ENCODE data around the gene OR6P1. TPM values are rescaled to one million over a fixed set of nuclear protein-coding genes. Genes with fewer than 3 reads are reported as not detected.

OR6P1 gene
- total RNA-seq, 3 donors from 2014 or later (not counting 1 experiment from before 2014, with no cell fraction given) = not detected

GRCh38 chr1:158564608-158565007 lies 5.8 kb downstream of the OR6P1 start:
- TF ChIP-seq CTCF (IDR thresholded peaks at IDR 0.05) = no peak

DNA sequence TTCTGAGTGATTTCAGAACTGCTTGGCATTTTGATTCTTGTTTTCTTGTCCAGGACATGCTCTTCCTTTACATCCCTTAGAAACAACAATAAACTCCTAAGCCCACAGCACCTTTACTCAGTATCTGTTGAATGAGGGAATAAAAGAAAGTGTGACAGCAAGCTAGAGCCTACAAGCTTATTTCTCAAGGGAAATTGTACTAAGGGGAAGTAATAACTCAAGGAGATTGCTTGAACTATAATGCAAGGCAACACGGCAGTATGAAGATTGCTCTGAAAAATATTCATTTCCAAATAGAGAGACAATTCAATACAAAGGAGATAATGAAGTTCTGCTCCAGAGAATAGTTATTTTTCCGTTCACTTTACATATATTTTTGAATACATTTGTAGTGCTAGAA lies 6.5 kb downstream of the OR6P1 start:
- no CpG with 5 or more reads among the region's 2 CpGs for WGBS (ENCODE audit: insufficient coverage)
- Mint-ChIP-seq H3K27ac (no peak overlapping the region), H3K27me3 (ENCODE audit: low read depth in 2 of 2) (peaks cover 26 to 57% of the 10 kb centered on the region in 2 donors), H3K9me3 (no peaks in the 10 kb centered on the region), H3K4me1 (no peaks in the 10 kb centered on the region), H3K36me3 (no peaks in the 10 kb centered on the region), H3K4me3 (no peak overlapping the region)
- Histone ChIP-seq H3K36me3 (ENCODE audit: control insufficient read depth, insufficient read depth, low read length) (no peaks in the 10 kb centered on the region), H3K4me1 (ENCODE audit: control insufficient read depth, insufficient read depth, low read length) (no peaks in the 10 kb centered on the region), H3K4me3 (ENCODE audit: low read length) (no peak overlapping the region), H3K27ac (ENCODE audit: low read length) (no peak overlapping the region), H3K9me3 (ENCODE audit: control insufficient read depth, insufficient read depth, low read length) (no peaks in the 10 kb centered on the region), H3K27me3 (ENCODE audit: control insufficient read depth, insufficient read depth, low read length) (peaks cover 2% of the 10 kb centered on the region)
- no peak for DNase-seq
- intact Hi-C loops (cut with micrococcal nuclease) = no loop called here
- no peak for TF ChIP-seq CTCF (IDR thresholded peaks at IDR 0.05)
- no peak for ATAC-seq

More at GRCh38 chr1:158564608-158565007, 5.8 kb downstream of the OR6P1 start:
- 70% methylated on average over 2 of the region's 2 CpGs for WGBS (ENCODE audit: insufficient coverage)
- Histone ChIP-seq H3K27ac (ENCODE audit: low read length) (no peak overlapping the region), H3K9me3 (ENCODE audit: control insufficient read depth, insufficient read depth, low read length) (no peaks in the 10 kb centered on the region), H3K27me3 (ENCODE audit: control insufficient read depth, insufficient read depth, low read length) (peaks cover 2% of the 10 kb centered on the region), H3K4me3 (ENCODE audit: low read length) (no peak overlapping the region), H3K36me3 (ENCODE audit: control insufficient read depth, insufficient read depth, low read length) (no peaks in the 10 kb centered on the region), H3K4me1 (ENCODE audit: control insufficient read depth, insufficient read depth, low read length) (no peaks in the 10 kb centered on the region)
- Mint-ChIP-seq H3K27me3 (ENCODE audit: low read depth in 2 of 2) (peaks cover 26 to 50% of the 10 kb centered on the region in 2 donors), H3K9me3 (no peaks in the 10 kb centered on the region), H3K4me1 (no peaks in the 10 kb centered on the region), H3K4me3 (no peak overlapping the region), H3K36me3 (no peaks in the 10 kb centered on the region), H3K27ac (no peak overlapping the region)
- ATAC-seq = no peak
- DNase-seq = no peak
- intact Hi-C loops (cut with micrococcal nuclease) = no loop called here

GRCh38 chr1:158559696-158560095 lies 10.7 kb downstream of the OR6P1 start:
- DNase-seq (no peak), ATAC-seq (no peak)
- no peaks in the 10 kb centered on the region for H3K36me3 ChIP-seq (ENCODE audit: control insufficient read depth, insufficient read depth, low read length)
- no peak overlapping the region for H3K4me3 ChIP-seq (ENCODE audit: low read length)
- 100% methylated on average over 1 of the region's 1 CpG for WGBS (ENCODE audit: insufficient coverage)
- no peaks in the 10 kb centered on the region for H3K9me3 ChIP-seq (ENCODE audit: control insufficient read depth, insufficient read depth, low read length)
- Mint-ChIP-seq H3K27me3 (ENCODE audit: low read depth in 2 of 2) (peaks cover 18 to 39% of the 10 kb centered on the region in 2 donors), H3K4me1 (no peaks in the 10 kb centered on the region), H3K27ac (no peak overlapping the region), H3K9me3 (no peaks in the 10 kb centered on the region), H3K4me3 (no peak overlapping the region), H3K36me3 (no peaks in the 10 kb centered on the region)
- peaks cover 2% of the 10 kb centered on the region for H3K27me3 ChIP-seq (ENCODE audit: control insufficient read depth, insufficient read depth, low read length)
- no peak for TF ChIP-seq CTCF (IDR thresholded peaks at IDR 0.05)
- no peak overlapping the region for H3K27ac ChIP-seq (ENCODE audit: low read length)
- no peaks in the 10 kb centered on the region for H3K4me1 ChIP-seq (ENCODE audit: control insufficient read depth, insufficient read depth, low read length)
- intact Hi-C loops (cut with micrococcal nuclease) = loop anchor here (10.0 kb wide), 1 partner anchor 55 kb away; no protein-coding TSS in a partner anchor

- WGBS (ENCODE audit: insufficient coverage) = 72% methylated on average over 2 of the region's 3 CpGs
- no peaks in the 10 kb centered on the region for H3K36me3 ChIP-seq (ENCODE audit: control insufficient read depth, insufficient read depth, low read length)
- ATAC-seq (no peak), DNase-seq (no peak)
- H3K9me3 ChIP-seq (ENCODE audit: control insufficient read depth, insufficient read depth, low read length) = no peaks in the 10 kb centered on the region
- H3K36me3 Mint-ChIP-seq = no peaks in the 10 kb centered on the region
- H3K27ac Mint-ChIP-seq = no peak within 1 kb of the TSS
- intact Hi-C loops (cut with micrococcal nuclease) = loop anchor here (10.0 kb wide), 1 partner anchor 60 kb away; no protein-coding TSS in a partner anchor
- H3K27ac ChIP-seq (ENCODE audit: low read length) = no peak within 1 kb of the TSS
- no peaks in the 10 kb centered on the region for H3K27me3 ChIP-seq (ENCODE audit: control insufficient read depth, insufficient read depth, low read length)
- H3K9me3 Mint-ChIP-seq = no peaks in the 10 kb centered on the region
- no peak within 1 kb of the TSS for H3K4me3 ChIP-seq (ENCODE audit: low read length)
- H3K4me1 ChIP-seq (ENCODE audit: control insufficient read depth, insufficient read depth, low read length) = no peaks in the 10 kb centered on the region
- no peaks in the 10 kb centered on the region for H3K4me1 Mint-ChIP-seq
- no peak for TF ChIP-seq CTCF (IDR thresholded peaks at IDR 0.05)
- H3K27me3 Mint-ChIP-seq (ENCODE audit: low read depth in 2 of 2) = peaks cover 13 to 38% of the 10 kb centered on the region in 2 donors
- no peak within 1 kb of the TSS for H3K4me3 Mint-ChIP-seq
Observed at GRCh38 chr1:158554352-158554751, 16.0 kb downstream of the OR6P1 start, which contains the start of gene OR6Y1. OR6Y1 (minus strand) TSS chr1:158554405; CDS start chr1:158548105, 6,300 bp downstream.

All from natural killer cell (primary cell).